Measurements from ENCODE around the gene POU3F3.

DNA sequence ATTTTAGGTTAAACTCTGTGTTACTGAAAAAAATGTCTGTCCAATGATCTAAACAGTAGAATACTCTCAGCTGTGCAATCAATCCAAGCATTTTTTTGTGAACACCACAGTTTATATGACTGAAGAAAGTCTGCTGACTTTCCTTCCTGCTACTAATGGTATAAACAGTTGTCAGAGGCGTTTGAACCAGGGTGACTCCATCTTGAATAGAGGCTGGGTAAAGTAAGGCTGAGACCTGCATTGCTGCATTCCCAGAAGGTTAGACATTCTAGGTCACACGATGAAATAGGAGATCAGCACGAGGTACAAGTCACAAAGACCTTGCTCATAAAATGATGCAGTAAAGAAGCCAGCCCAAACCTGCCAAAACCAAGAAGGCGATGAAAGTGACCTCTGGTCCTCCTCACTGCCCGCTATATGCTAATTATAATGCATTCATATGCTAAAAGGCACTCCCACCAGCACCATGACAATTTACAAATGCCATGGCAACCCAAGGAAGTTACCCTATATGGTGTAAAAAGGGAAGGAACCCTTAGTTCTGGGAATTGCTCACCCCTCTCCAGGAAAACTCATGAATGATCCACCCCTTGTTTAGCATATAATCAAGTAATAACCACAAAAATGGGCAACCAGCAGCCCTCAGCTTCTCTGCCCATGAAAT lies 31.3 kb downstream of the POU3F3 start:
- TF ChIP-seq, protein P1, sequence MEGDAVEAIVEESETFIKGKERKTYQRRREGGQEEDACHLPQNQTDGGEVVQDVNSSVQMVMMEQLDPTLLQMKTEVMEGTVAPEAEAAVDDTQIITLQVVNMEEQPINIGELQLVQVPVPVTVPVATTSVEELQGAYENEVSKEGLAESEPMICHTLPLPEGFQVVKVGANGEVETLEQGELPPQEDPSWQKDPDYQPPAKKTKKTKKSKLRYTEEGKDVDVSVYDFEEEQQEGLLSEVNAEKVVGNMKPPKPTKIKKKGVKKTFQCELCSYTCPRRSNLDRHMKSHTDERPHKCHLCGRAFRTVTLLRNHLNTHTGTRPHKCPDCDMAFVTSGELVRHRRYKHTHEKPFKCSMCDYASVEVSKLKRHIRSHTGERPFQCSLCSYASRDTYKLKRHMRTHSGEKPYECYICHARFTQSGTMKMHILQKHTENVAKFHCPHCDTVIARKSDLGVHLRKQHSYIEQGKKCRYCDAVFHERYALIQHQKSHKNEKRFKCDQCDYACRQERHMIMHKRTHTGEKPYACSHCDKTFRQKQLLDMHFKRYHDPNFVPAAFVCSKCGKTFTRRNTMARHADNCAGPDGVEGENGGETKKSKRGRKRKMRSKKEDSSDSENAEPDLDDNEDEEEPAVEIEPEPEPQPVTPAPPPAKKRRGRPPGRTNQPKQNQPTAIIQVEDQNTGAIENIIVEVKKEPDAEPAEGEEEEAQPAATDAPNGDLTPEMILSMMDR (IDR thresholded peaks at IDR 0.05), result no peak
- no peak for TF ChIP-seq POLR2A (IDR thresholded peaks at IDR 0.05)

Measured in adrenal gland (tissue), 5 donors.